Mesenchymal stem cell (in vitro differentiated cells and primary cell): ENCODE measurements around the gene CD47.
A peak's percentile ranks its signal among the peaks of the same experiment; 100 is the strongest.

ENCODE experiments used
- DNase-seq: peaks from one replicate; pipeline ENCODE4 v3.0.0-alpha.2; 2013
- H2AFZ ChIP-seq: one replicate; pipeline ENCODE4 v1.6.1; 2013; ENCODE audit warnings: low read depth, mild to moderate bottlenecking, control low read depth, inconsistent platforms, low read length, moderate library complexity
- H2AK5ac ChIP-seq: 2 replicates; pipeline ENCODE4 v1.6.1; 2013; ENCODE audit warnings: low read length, moderate library complexity, mild to moderate bottlenecking, inconsistent platforms; ENCODE audit not compliant: severe bottlenecking
- H2BK120ac ChIP-seq: one replicate; pipeline ENCODE4 v1.6.1; 2013; ENCODE audit warnings: low read depth, mild to moderate bottlenecking, inconsistent platforms, low read length, moderate library complexity
- H2BK12ac ChIP-seq, 2 experiments: one replicate each; pipeline ENCODE4 v1.6.1; 2013; ENCODE audit warnings: inconsistent platforms in 2 of 2, low read length in 2 of 2, mild to moderate bottlenecking in 2 of 2, moderate library complexity in 2 of 2, control low read depth in 1 of 2
- H2BK15ac ChIP-seq: one replicate; pipeline ENCODE4 v1.6.1; 2013; ENCODE audit warnings: mild to moderate bottlenecking, low read depth, inconsistent platforms; ENCODE audit not compliant: poor library complexity, severe bottlenecking
- H2BK5ac ChIP-seq: 2 replicates; pipeline ENCODE4 v1.6.1; 2013; ENCODE audit warnings: low read depth, mild to moderate bottlenecking, low read length, control low read depth, inconsistent platforms; ENCODE audit not compliant: poor library complexity, severe bottlenecking
- H3K14ac ChIP-seq, 2 experiments: one replicate each; pipeline ENCODE4 v1.6.1; 2013; ENCODE audit warnings: inconsistent platforms in 2 of 2, low read length in 2 of 2, control low read depth in 1 of 2, mild to moderate bottlenecking in 1 of 2, moderate library complexity in 1 of 2
- H3K18ac ChIP-seq, 2 experiments: one replicate each; pipeline ENCODE4 v1.6.1; 2013; ENCODE audit warnings: inconsistent platforms in 2 of 2, low read length in 2 of 2, control low read depth in 1 of 2, low read depth in 1 of 2, mild to moderate bottlenecking in 1 of 2
- H3K23ac ChIP-seq, 2 experiments: one replicate each; pipeline ENCODE4 v1.6.1; 2013; ENCODE audit warnings: inconsistent platforms in 2 of 2, low read length in 2 of 2, mild to moderate bottlenecking in 2 of 2, moderate library complexity in 2 of 2, control low read depth in 1 of 2
- H3K27ac ChIP-seq: 2 replicates; pipeline ENCODE4 v1.5.1; 2013; ENCODE audit warnings: mild to moderate bottlenecking, moderate library complexity, low read length, control low read depth, inconsistent platforms; ENCODE audit not compliant: poor library complexity, severe bottlenecking
- H3K27me3 ChIP-seq, 2 experiments: 2 replicates each; pipeline versions ENCODE4 v1.6.1 to v1.7.0; 2013; ENCODE audit warnings: low read length in 2 of 2, mild to moderate bottlenecking in 2 of 2, moderate library complexity in 2 of 2, control low read depth in 1 of 2, inconsistent platforms in 1 of 2; ENCODE audit not compliant: control insufficient read depth in 1 of 2, insufficient read depth in 1 of 2
- H3K36me3 ChIP-seq, 2 experiments: 2 replicates each; pipeline versions ENCODE4 v1.6.1 to v1.7.0; 2013; ENCODE audit warnings: low read length in 2 of 2, control low read depth in 1 of 2, inconsistent platforms in 1 of 2, low read depth in 1 of 2, mild to moderate bottlenecking in 1 of 2; ENCODE audit not compliant: insufficient read depth in 2 of 2, control insufficient read depth in 1 of 2
- H3K4ac ChIP-seq, 2 experiments: one replicate each; pipeline ENCODE4 v1.6.1; 2013; ENCODE audit warnings: inconsistent platforms in 2 of 2, low read length in 2 of 2, mild to moderate bottlenecking in 2 of 2, moderate library complexity in 2 of 2, control low read depth in 1 of 2, low read depth in 1 of 2
- H3K4me1 ChIP-seq: 2 replicates; pipeline ENCODE4 v1.6.1; 2013; ENCODE audit warnings: low read depth, low read length, control low read depth; ENCODE audit not compliant: control insufficient read depth, insufficient read depth
- H3K4me2 ChIP-seq: 2 replicates; pipeline ENCODE4 v1.6.1; 2013; ENCODE audit warnings: low read length, mild to moderate bottlenecking, inconsistent platforms; ENCODE audit not compliant: poor library complexity, severe bottlenecking
- H3K4me3 ChIP-seq, 2 experiments: 2 replicates each; pipeline versions ENCODE4 v1.5.1 to v1.7.0; 2013; ENCODE audit warnings: low read length in 2 of 2, mild to moderate bottlenecking in 2 of 2, control low read depth in 1 of 2, low read depth in 1 of 2; ENCODE audit not compliant: insufficient read depth in 1 of 2
- H3K79me1 ChIP-seq: replicated peaks from 2 replicates; pipeline ENCODE4 v1.6.1; 2013; ENCODE audit warnings: mild to moderate bottlenecking, control low read depth, low read length, inconsistent platforms; ENCODE audit not compliant: poor library complexity, severe bottlenecking
- H3K9ac ChIP-seq: 2 replicates; pipeline ENCODE4 v1.7.0; 2013; ENCODE audit warnings: mild to moderate bottlenecking, low read length, moderate library complexity
- H3K9me3 ChIP-seq: 2 replicates; pipeline ENCODE4 v1.7.0; 2013; ENCODE audit warnings: mild to moderate bottlenecking, low read length; ENCODE audit not compliant: control insufficient read depth
- H4K8ac ChIP-seq: one replicate; pipeline ENCODE4 v1.6.1; 2013; ENCODE audit warnings: inconsistent platforms, mild to moderate bottlenecking, low read length, moderate library complexity
- H4K91ac ChIP-seq: one replicate; pipeline ENCODE4 v1.6.1; 2013; ENCODE audit warnings: mild to moderate bottlenecking, low read length, inconsistent platforms
- WGBS: methylation state at CpG from one replicate; pipeline ENCODE4 v1.1.7; 2013; ENCODE audit warnings: mixed read lengths; 5-methylcytosine and 5-hydroxymethylcytosine counted together

Gene CD47

DNA sequence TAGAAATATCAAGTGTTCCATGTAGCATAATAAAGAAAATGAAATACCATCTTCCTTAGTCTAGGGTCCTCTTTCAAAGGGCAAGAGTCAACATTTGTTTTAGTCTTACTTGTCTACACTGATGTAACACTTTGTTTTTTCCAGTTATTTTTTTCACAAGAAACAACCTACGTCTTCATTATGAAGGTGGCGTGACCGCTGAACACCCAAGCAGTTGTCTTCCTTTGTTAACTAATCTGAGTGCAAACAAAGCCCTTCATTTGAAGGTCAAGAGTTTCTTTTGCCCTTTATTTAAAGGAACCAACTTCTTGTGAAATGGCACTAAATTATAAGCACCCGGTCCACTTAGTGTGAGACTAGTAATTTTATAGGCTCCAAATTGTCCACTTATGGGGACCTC, 73.2 kb downstream of the CD47 start:
- Histone ChIP-seq H3K9me3 (no peaks in the 10 kb centered on the region), H3K18ac (no peak overlapping the region), H3K27me3 (peaks cover 0 to 12% of the 10 kb centered on the region in 2 experiments), H3K79me1 (no peaks in the 10 kb centered on the region), H2BK120ac (no peak overlapping the region), H2AK5ac (no peak overlapping the region), H3K9ac (no peak overlapping the region), H2BK12ac (no peak overlapping the region), H3K4me2 (no peak overlapping the region), H3K36me3 (no peaks in the 10 kb centered on the region), H3K4me1 (peaks cover 2% of the 10 kb centered on the region), H2AFZ (no peak overlapping the region), H3K4ac (no peak overlapping the region), H3K23ac (no peak overlapping the region), H3K4me3 (no peak overlapping the region), H2BK5ac (no peak overlapping the region), H4K8ac (no peak overlapping the region), H2BK15ac (no peak overlapping the region), H4K91ac (no peak overlapping the region), H3K27ac (no peak overlapping the region), H3K14ac (no peak overlapping the region)
- DNase-seq: no peak
- WGBS: 100% methylated on average over 4 of the region's 4 CpGs

- Histone ChIP-seq H3K4ac (no peak overlapping the region), H2BK120ac (no peak overlapping the region), H4K91ac (no peak overlapping the region), H3K79me1 (no peaks in the 10 kb centered on the region), H3K4me2 (no peak overlapping the region), H3K18ac (no peak overlapping the region), H3K23ac (no peak overlapping the region), H2BK12ac (no peak overlapping the region), H2AFZ (no peak overlapping the region), H2AK5ac (no peak overlapping the region), H3K27me3 (peaks cover 0 to 12% of the 10 kb centered on the region in 2 experiments), H4K8ac (no peak overlapping the region), H3K9me3 (no peaks in the 10 kb centered on the region), H3K4me1 (peaks cover 3% of the 10 kb centered on the region), H3K9ac (no peak overlapping the region), H3K36me3 (no peaks in the 10 kb centered on the region), H3K14ac (no peak overlapping the region), H2BK5ac (no peak overlapping the region), H2BK15ac (no peak overlapping the region), H3K4me3 (no peak overlapping the region), H3K27ac (no peak overlapping the region)
- no peak for DNase-seq
- WGBS: 93% methylated on average over 2 of the region's 2 CpGs
Observed at GRCh38 chr3:108014943-108015342, 75.9 kb downstream of the CD47 start.

DNA sequence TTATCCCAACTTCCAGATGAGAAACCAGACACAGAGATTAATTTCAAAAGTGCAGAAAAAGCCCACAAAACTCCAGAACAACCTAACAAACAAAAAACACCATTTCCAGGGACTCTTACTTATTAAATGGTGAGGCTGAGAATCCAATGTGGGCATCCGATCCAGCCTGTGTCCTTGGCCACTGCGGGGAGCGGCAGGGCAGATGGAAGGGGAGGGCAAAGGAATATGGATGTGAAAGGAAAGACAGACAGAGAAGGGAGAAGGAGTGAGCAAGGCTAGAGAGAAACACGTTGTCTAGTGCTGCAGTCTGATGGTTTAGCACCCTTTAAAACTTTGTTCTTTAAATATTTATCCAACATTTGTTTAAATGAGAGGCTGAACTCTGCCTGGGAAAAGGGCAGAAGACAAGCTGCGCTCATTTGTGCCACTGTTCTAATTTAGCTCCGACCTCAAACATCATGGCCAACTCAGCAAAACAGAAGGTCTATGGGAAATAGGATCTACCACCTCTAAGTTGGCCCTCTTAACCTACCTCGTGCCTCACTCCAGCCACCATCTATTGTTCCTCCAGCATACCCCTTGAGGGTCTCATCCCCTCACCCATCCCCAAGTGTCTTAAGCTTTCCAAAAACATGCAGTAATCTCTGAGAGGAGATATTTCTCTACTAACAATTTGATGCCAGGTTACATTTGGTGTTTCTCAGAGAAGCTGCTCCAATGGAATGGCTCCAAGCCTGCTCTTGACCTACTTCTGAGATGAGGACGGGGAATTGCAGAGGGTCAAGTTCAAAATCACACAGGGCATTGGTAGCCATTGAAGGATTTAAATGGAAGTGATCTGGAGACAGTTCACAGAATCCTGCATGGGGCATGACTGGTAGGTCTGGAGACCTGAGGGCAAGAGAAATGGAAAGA, 77.4 kb downstream of the CD47 start:
- no peak overlapping the region for H2BK12ac ChIP-seq
- no peak overlapping the region for H3K4me2 ChIP-seq
- H3K27me3 ChIP-seq: peaks cover 0 to 6% of the 10 kb centered on the region in 2 experiments
- H3K79me1 ChIP-seq: no peaks in the 10 kb centered on the region
- no peak overlapping the region for H2BK5ac ChIP-seq
- no peaks in the 10 kb centered on the region for H3K36me3 ChIP-seq
- no peak overlapping the region for H3K4ac ChIP-seq
- no peak overlapping the region for H3K27ac ChIP-seq
- H2AK5ac ChIP-seq: no peak overlapping the region
- H3K18ac ChIP-seq: no peak overlapping the region
- DNase-seq: no peak
- no peak overlapping the region for H4K8ac ChIP-seq
- no peak overlapping the region for H3K9ac ChIP-seq
- H4K91ac ChIP-seq: no peak overlapping the region
- 94% methylated on average over 7 of the region's 8 CpGs for WGBS
- no peak overlapping the region for H2BK120ac ChIP-seq
- no peak overlapping the region for H3K23ac ChIP-seq
- no peaks in the 10 kb centered on the region for H3K9me3 ChIP-seq
- no peak overlapping the region for H2AFZ ChIP-seq
- H2BK15ac ChIP-seq: no peak overlapping the region
- peak overlapping the region in 1 of 2 experiments; percentile 39 for H3K14ac ChIP-seq
- H3K4me1 ChIP-seq: peaks cover 3% of the 10 kb centered on the region
- no peak overlapping the region for H3K4me3 ChIP-seq

GRCh38 chr3:108012304-108012703, 78.5 kb downstream of the CD47 start:
- WGBS: 89% methylated on average over 7 of the region's 8 CpGs
- Histone ChIP-seq H3K4me2 (no peak overlapping the region), H3K27ac (no peak overlapping the region), H3K4me3 (no peak overlapping the region), H3K27me3 (peaks cover 0 to 3% of the 10 kb centered on the region in 2 experiments), H4K91ac (no peak overlapping the region), H3K79me1 (no peaks in the 10 kb centered on the region), H3K18ac (no peak overlapping the region), H4K8ac (no peak overlapping the region), H3K36me3 (no peaks in the 10 kb centered on the region), H2BK120ac (no peak overlapping the region), H2BK12ac (no peak overlapping the region), H2AK5ac (no peak overlapping the region), H3K4me1 (peaks cover 3% of the 10 kb centered on the region), H3K14ac (no peak overlapping the region), H3K9me3 (no peaks in the 10 kb centered on the region), H2BK5ac (no peak overlapping the region), H3K9ac (no peak overlapping the region), H3K4ac (no peak overlapping the region), H3K23ac (no peak overlapping the region), H2BK15ac (no peak overlapping the region), H2AFZ (no peak overlapping the region)
- DNase-seq: no peak
